Fibroblast of lung (primary cell): ENCODE results near the gene ZNF451. TPM values are rescaled to one million over a fixed set of nuclear protein-coding genes. Genes with fewer than 3 reads are reported as not detected.
A peak's percentile ranks its signal among the peaks of the same experiment; 100 is the strongest.

ENCODE experiments used
- DNase-seq, 2 donors: peaks; one replicate each; pipeline versions ENCODE4 v3.0.0 to v3.0.0-alpha.2; 2010; ENCODE audit warnings: low read depth in 2 of 2
- H2AFZ ChIP-seq: 2 replicates; pipeline ENCODE4 v1.5.1; 2012; ENCODE audit warnings: low read length, control low read depth, inconsistent platforms
- H3K27ac ChIP-seq: 2 replicates; pipeline ENCODE4 v1.5.1; 2011; ENCODE audit warnings: low read length, control low read depth; ENCODE audit not compliant: insufficient read depth
- H3K27me3 ChIP-seq: 2 replicates; pipeline ENCODE4 v1.5.1; 2011; ENCODE audit warnings: mild to moderate bottlenecking, low read length; ENCODE audit not compliant: control insufficient read depth, insufficient read depth
- H3K36me3 ChIP-seq: 2 replicates; pipeline ENCODE4 v1.5.1; 2011; ENCODE audit warnings: low read length; ENCODE audit not compliant: control insufficient read depth, insufficient read depth
- H3K4me1 ChIP-seq: 2 replicates; pipeline ENCODE4 v1.5.1; 2011; ENCODE audit warnings: low read length; ENCODE audit not compliant: control insufficient read depth, insufficient read depth; ENCODE audit errors: extremely low read depth
- H3K4me2 ChIP-seq: 2 replicates; pipeline ENCODE4 v1.5.1; 2011; ENCODE audit warnings: low read length, control low read depth; ENCODE audit not compliant: insufficient read depth; ENCODE audit errors: extremely low read depth
- H3K4me3 ChIP-seq, 4 experiments: fragments of 200-600 bp in 1 of 4; sonication (generic) in 1 of 4; replicated peaks in 1 of 4; 2 replicates each; pipeline ENCODE4 v1.5.1; 2011 to 2016; ENCODE audit warnings: low read length in 4 of 4, low read depth in 3 of 4, mild to moderate bottlenecking in 3 of 4, control low read depth in 2 of 4, inconsistent platforms in 1 of 4, mixed read lengths in 1 of 4; ENCODE audit not compliant: insufficient read depth in 1 of 4; ENCODE audit errors: control extremely low read depth in 1 of 4
- H3K79me2 ChIP-seq: 2 replicates; pipeline ENCODE4 v1.5.1; 2012; ENCODE audit warnings: mild to moderate bottlenecking, low read length, inconsistent platforms; ENCODE audit not compliant: control insufficient read depth, insufficient read depth
- H3K9ac ChIP-seq: 2 replicates; pipeline ENCODE4 v1.5.1; 2011; ENCODE audit warnings: mild to moderate bottlenecking, low read length, control low read depth; ENCODE audit not compliant: insufficient read depth
- H3K9me3 ChIP-seq: 2 replicates; pipeline ENCODE4 v1.5.1; 2012; ENCODE audit warnings: low read depth, low read length; ENCODE audit not compliant: control insufficient read depth, insufficient read depth
- H4K20me1 ChIP-seq: 2 replicates; pipeline ENCODE4 v1.5.1; 2011; ENCODE audit warnings: low read length; ENCODE audit not compliant: control insufficient read depth, insufficient read depth; ENCODE audit errors: extremely low read depth
- CTCF ChIP-seq, 2 donors: IDR thresholded peaks in 1 of 2; conservative IDR thresholded peaks in 1 of 2; 1 replicate in 1 of 2; 2 replicates in 1 of 2; pipeline ENCODE4 v1.5.1; 2011 to 2012; ENCODE audit warnings: low read length in 2 of 2, control low read depth in 1 of 2, inconsistent platforms in 1 of 2, low read depth in 1 of 2, mild to moderate bottlenecking in 1 of 2
- EZH2 ChIP-seq: IDR thresholded peaks from 2 replicates; pipeline ENCODE4 v1.5.1; 2012; ENCODE audit warnings: low read length, control low read depth, mild to moderate bottlenecking; ENCODE audit errors: missing control alignments
- polyA plus RNA-seq, 2 donors: library from polyadenylated mRNA; depleted of rRNA in 1 of 2; stranded (reverse) in 1 of 2; unstranded in 1 of 2; fragments of >200 nt; gene quantifications; 2 replicates each; pipeline ENCODE4 v1.2.1, GENCODE V29; 2011 to 2012; ENCODE audit warnings: missing spikeins in 1 of 2
- total RNA-seq: library from RNA; depleted of rRNA; stranded (reverse); fragments of >200 nt; gene quantifications from 2 replicates; pipeline ENCODE4 v1.2.1, GENCODE V29; 2014

ZNF451 gene
- total and polyA plus RNA-seq, 2 donors (not counting 1 experiment from before 2014, with no cell fraction given) = 30.0 to 74.6 TPM

DNA sequence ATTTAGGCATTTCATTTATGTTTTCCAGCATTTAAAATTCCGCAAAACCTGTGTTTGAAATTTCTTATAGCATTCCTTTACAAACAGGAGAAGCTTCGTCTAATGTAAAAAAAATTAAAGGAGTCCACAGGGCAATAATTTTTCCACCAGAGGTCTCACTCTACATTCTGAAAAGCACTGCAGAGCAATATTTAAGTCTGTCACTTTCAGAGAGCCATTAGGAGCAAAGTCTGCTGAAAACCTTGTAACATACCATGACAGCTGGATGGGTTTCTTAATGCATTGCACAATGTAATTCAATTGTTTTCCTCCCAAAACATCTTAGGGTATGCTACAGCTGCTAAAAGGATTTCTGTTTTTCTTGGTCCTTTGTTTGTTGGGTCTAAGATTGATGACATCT lies 100.2 kb downstream of the ZNF451 start:
- Histone ChIP-seq H3K4me3 (no peak overlapping the region), H2AFZ (no peak overlapping the region), H3K27ac (no peak overlapping the region), H3K4me2 (no peak overlapping the region), H3K9me3 (no peaks in the 10 kb centered on the region), H3K79me2 (no peaks in the 10 kb centered on the region), H4K20me1 (no peaks in the 10 kb centered on the region), H3K27me3 (no peaks in the 10 kb centered on the region), H3K4me1 (no peaks in the 10 kb centered on the region), H3K9ac (no peak overlapping the region), H3K36me3 (peaks cover 6% of the 10 kb centered on the region)
- DNase-seq = peak; percentile 28 to 81
- TF ChIP-seq EZH2 (no peak), CTCF (conservative IDR thresholded peaks at IDR 0.05 in 1 of 2, IDR thresholded peaks at IDR 0.05 in 1 of 2; ENCODE audit: low read depth in 1 of 2, low read length in 2 of 2) (peak; percentile 43 to 54)

DNA sequence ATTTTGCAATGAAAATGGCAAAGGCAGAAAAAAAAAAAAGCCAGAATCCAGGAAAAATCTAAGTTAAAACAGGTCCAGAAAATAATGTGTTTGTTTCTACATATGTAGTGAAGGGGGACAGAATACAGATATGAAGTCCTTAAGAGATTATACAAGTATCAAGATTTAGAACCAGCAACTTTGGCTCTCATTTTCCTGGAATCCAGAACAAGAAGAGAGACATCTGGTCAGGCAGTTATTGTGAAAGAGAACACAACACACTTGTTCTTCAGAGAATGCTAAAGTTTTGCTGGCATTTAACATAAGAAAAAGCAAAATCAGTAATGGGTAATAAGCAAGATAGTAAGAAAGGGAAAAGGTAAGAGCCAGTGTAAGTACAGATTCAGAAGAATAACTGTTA lies 103.2 kb downstream of the ZNF451 start:
- Histone ChIP-seq H3K27me3 (no peaks in the 10 kb centered on the region), H3K9me3 (no peaks in the 10 kb centered on the region), H3K4me1 (no peaks in the 10 kb centered on the region), H3K36me3 (peaks cover 3% of the 10 kb centered on the region), H3K9ac (no peak overlapping the region), H4K20me1 (no peaks in the 10 kb centered on the region), H3K4me3 (no peak overlapping the region), H3K27ac (peak overlapping the region; percentile 20), H3K79me2 (peaks cover 2% of the 10 kb centered on the region), H3K4me2 (no peak overlapping the region), H2AFZ (no peak overlapping the region)
- peak in 1 of 2 donors; percentile 67 for DNase-seq
- TF ChIP-seq CTCF (conservative IDR thresholded peaks at IDR 0.05 in 1 of 2, IDR thresholded peaks at IDR 0.05 in 1 of 2; ENCODE audit: low read depth in 1 of 2, low read length in 2 of 2) (no peak), EZH2 (no peak)

DNA sequence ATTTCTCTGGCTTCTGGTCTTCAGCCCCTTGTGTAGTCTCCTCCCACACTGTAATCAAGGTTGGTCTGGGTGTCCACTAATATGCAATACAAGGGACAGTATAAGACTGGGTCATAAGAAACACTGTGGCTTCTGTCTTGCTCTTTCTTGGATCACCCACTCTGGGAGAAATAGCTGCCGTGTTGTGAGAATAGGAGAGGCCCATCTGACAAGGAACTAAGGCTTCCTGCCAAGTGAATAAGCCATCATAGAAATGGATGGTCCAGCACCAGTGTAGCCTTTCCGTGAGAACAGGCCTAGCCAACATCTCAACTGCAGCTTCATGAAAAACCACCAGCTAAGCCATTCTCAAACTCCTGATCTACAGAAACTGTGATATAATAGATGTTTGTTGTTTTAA lies 105.5 kb downstream of the ZNF451 start:
- no peak overlapping the region for H3K4me3 ChIP-seq
- peaks cover 1% of the 10 kb centered on the region for H3K36me3 ChIP-seq
- no peak overlapping the region for H3K9ac ChIP-seq
- H3K79me2 ChIP-seq = peaks cover 4% of the 10 kb centered on the region
- no peaks in the 10 kb centered on the region for H3K4me1 ChIP-seq
- TF ChIP-seq EZH2 (no peak), CTCF (conservative IDR thresholded peaks at IDR 0.05 in 1 of 2, IDR thresholded peaks at IDR 0.05 in 1 of 2; ENCODE audit: low read depth in 1 of 2, low read length in 2 of 2) (no peak)
- no peaks in the 10 kb centered on the region for H3K9me3 ChIP-seq
- H3K27ac ChIP-seq = no peak overlapping the region
- peak; percentile 14 to 32 for DNase-seq
- H3K27me3 ChIP-seq = no peaks in the 10 kb centered on the region
- H3K4me2 ChIP-seq = no peak overlapping the region
- H2AFZ ChIP-seq = no peak overlapping the region
- H4K20me1 ChIP-seq = no peaks in the 10 kb centered on the region
